Stimulated activated CD8-positive, alpha-beta memory T cell treated with anti-CD3 and anti-CD28 coated beads, Interleukin-7, amount 100 ng/mL, for 4 hours (primary cell): Measurements from ENCODE around the gene SMIM38.

Experiments used
- DNase-seq, 2 donors: peaks; one replicate each; pipeline ENCODE4 v3.0.0-alpha.2; 2020; ENCODE audit warnings: low read depth in 2 of 2

SMIM38 gene

DNA sequence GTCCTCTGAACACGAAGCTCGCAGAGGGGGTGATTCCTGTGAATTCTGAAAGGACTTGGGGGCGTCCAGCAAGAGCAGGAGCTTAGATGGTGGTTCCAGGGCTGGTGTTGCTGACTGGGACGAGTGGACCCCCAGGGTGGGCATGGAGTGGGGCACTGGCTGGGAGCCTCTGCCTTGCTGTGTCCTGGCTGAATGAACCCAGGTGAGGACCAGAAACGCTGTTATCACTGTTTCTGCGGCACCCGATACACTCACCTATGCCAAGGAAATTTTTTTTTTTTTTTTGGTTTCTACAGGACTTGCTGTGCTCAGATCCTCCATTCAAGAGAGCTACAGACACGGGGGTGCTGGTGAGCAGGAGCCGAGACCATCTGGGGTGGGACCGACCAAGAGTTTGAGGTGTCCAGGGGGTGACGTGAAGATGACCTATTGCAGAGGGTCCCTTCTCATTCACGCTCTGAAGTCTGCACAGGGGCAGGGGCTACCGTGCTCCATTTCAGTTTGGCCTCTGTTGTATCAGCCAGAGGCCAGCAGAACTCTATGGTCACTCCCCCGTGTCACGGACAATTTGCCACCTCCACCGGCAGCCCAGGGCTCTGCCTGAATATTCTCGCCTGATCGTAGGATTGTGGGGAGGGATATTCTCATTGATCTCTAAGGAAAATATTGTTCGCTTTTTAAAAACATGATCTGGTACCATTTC lies 3.6 kb downstream of the SMIM38 start:
- no peak for DNase-seq

GRCh38 chr11:69160296-69161116 lies 4.8 kb downstream of the SMIM38 start:
- no peak for DNase-seq

DNA sequence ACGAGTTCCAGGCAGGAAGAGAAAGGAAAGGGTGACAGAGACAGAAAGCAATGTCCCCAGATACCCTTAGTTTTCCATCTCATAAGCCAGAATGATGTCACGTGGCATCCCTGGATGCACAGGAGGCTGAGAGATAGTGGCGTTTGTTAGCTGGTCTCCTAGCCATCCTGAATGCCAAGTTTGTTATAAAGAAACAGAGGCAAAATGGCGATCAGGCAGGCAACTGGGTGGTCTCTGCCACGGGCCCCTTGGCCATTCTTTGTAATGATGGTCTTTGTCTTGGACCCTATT lies 5.3 kb downstream of the SMIM38 start:
- DNase-seq: no peak

DNA sequence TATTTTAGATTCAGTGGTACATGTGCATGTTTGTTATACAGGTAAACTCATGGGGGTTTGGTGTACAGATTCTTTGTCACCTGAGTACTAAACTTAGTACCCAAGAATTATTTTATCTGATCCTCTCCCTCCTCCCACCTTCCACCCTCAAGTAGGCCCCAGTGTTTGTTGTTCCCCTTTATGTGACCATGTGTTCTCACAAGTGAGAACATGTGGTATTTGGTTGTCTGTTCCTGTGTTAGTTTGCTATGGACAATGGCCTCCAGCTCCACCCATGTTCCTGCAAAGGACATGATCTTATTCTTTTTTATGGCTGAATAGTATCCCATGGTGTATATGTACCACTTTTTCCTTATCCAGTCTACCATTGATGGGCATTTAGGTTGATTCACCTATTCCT lies 6.8 kb downstream of the SMIM38 start:
- no peak for DNase-seq

DNA sequence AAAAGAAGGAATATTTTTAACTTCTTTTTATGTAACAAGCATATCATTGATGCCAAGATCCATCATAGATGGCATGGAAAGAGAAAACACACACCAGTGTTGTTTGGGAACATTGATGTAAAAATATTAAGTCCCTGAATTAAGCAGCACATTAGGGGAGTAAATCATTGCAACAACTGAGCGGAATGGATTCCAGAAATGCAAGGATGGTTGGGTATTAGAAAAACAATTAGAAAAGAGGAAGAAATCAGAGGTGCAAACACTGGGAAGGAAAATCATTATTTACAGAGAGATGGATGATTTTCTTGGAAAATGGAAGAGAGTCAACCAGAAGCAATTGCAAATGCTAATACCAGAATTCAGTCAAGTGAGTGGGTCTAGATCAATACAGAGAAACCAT lies 8.1 kb downstream of the SMIM38 start:
- no peak for DNase-seq

- no peak for DNase-seq
These were observed 9.1 kb downstream of the SMIM38 start for GRCh38 chr11:69164824-69165223.

- no peak for DNase-seq
These were observed 10.0 kb downstream of the SMIM38 start for GRCh38 chr11:69165775-69166174.

DNA sequence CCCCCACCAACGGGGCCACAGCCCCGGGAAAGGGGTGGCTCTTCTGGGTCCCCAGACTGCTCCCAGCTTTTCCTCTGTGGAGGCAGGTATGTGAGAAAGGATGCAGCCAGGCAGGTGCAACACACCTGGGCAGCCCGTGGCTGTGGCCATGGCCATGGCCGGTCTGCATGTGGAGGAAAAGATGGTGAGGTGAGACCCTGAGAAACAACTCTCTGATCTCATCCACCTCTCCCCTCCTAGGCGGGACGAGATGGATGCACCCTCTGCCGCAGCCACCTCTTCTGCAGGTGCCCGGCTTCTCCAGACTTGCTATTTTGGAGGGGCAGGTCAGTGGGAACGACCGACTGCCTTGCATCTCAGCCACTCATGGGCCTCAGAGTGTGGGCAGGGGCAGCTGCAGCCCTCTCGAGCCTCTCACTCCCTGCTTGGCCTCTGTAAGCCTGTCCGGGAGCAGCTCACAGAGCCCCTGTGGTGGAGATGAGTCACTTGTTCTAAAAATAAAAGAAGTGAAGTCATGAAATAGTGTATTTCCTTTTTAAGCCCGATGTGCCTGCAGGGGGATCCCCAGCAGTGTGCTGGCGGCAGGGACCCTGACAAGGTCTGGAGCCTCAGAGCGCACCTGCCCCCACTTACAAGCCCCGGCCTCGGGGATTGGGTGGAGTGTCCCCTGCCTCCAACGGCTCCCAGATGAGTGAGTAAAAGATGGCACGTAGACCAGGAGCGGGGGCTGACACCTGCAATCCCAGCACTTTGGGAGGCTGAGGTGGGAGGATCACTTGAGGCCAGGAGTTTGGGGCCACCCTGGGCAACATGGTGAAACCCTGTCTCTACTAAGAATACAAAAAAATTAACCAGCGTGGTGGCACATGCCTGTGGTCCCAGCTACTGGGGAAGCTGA lies 10.7 kb downstream of the SMIM38 start:
- peak; percentile 15 to 30 for DNase-seq

DNA sequence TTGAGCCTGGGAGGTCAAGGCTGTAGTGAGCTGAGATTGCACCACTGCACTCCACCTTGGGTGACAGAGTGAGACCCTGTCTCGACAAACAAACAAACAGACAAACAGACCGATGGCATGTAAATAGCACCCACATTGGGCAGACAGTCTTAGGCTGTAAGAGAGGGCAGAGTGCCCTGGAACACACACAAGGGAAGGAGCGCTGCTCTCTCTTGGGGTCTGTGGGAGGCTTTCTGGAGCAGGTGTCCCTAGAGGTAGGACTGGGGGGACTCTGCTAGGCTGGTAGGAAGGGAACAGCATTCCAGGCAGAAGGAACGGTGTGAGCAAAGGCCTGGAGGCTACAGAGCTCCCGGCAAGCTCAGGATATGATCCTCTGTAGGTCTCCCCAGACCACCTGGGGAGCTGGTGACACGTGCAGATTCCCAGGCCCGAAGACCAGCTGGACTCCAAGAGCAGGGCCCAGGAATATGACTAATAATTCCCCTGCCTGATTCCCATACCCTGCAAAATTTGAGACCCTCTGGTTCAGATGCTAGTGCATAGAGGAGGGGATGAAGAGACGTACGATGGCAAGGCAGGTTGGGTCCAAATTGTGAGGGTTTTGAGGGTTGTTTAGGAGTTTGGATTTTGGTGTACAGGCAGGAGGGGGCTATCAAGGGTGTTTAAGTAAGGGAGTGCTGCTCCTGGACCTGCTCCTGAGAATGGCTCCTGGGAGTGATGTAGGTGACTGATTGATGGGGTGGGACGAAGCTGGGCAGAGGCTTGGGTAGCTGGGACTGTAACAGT lies 11.6 kb downstream of the SMIM38 start:
- no peak for DNase-seq

GRCh38 chr11:69167916-69168691 lies 12.4 kb downstream of the SMIM38 start:
- no peak for DNase-seq

DNA sequence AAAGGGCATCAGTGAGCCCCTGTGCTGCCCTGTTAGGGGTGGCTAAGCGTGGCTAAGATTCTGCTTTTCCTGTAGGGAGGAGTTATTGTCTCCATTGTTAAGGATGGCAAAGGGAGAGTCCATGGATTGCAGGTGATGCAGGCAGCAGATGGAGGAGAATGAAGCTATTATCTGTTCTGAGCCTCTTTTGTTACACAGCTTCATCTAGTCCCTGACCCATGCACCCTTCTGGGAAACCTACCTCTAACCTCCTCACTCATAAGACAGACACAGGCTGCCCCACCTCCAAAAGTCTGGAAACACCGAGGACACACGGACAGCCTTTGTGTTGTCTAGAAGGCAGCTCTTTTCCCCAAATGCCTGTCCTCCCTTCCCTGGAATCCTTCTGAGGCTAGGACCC lies 13.7 kb downstream of the SMIM38 start:
- no peak for DNase-seq

DNA sequence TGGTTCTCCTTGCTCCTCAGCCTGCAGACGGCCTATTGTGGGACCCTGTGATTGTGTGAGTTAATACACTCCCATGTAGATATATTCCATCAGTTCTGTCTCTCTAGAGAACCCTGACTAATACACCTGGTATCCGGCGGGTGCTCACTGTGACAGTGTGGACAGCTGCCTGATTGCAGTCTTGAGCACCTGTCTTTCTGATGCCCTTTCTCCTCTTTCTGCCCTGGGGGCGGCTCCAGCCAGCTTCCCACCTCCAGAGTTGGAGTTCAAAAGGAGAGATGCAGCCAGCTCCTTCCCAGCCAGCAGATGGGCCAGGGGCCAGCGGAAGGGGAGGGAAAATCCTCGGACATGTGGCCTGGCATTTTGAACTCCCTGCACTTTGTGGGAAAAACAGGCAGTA lies 15.0 kb downstream of the SMIM38 start:
- no peak for DNase-seq

DNA sequence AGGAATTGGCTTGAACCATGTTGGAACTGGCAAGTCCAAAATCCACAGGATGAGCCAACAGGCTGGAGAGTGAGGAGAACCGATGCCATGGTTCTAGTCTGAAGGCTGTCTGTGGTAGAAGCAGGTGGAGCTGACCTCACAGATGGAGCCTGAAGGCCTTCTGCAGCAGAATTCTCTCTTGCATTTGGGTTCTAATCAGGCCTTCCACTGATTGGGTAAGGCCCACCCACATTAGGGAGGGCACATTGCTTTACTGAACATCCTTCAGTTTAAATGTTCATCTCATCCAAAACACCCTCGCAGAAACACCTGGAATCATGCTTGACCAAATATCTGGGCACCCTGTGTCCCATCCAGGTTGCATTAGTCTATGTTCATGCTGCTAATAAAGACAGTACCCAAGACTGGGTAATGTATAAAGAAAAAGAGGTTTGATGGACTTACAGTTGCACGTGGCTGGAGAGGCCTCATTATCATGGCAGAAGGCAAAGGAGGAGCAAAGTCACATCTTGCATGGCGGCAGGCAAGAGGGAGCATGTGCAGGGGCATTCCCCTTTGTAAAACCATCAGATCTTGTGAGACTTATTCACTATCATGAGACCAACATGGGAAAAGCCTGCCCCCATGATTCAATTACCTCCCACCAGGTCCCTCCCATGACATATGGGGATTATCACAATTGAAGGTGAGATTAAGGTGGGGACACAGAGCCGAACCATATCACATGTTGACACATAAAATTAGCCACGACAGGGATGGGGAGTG lies 15.9 kb downstream of the SMIM38 start:
- DNase-seq: no peak

DNA sequence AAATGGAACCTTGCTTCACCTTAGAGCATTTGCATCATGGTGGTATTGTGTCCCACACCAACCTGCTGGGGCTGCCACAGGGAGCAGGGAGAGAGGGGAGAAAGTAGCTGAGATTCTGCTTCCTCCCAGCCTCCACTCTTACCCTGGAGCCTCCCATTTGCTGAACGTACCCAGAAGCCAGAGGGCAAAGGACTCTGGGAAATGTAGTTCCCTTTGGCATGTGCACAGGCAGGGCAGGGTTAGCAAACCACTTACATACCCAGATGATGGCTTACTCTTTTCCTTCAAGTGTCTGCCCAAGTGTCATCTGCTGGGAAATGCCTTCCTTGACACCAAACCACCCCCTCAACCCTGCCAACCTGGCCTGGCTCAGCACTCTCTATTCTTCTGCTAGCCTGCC lies 16.9 kb downstream of the SMIM38 start:
- no peak for DNase-seq

DNA sequence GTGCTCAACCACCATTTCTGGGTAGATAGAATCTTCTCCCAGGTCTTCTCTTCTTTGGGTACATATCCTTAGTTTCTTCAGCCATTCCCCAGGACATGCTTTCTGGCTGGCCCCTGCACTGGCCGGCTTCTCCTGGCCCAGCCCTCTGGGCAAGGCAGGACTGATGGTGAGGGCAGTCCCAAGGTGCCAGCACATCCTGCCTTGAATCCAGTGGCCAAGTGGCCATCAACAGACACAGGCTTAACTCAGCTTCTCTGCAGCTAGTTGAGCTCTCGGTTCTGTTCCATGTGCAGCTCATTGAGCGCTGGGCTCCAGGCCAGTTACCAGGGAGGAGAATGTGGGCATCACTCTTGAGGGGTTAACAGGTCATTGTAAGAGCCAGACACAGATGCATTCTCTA lies 17.6 kb downstream of the SMIM38 start:
- no peak for DNase-seq

DNA sequence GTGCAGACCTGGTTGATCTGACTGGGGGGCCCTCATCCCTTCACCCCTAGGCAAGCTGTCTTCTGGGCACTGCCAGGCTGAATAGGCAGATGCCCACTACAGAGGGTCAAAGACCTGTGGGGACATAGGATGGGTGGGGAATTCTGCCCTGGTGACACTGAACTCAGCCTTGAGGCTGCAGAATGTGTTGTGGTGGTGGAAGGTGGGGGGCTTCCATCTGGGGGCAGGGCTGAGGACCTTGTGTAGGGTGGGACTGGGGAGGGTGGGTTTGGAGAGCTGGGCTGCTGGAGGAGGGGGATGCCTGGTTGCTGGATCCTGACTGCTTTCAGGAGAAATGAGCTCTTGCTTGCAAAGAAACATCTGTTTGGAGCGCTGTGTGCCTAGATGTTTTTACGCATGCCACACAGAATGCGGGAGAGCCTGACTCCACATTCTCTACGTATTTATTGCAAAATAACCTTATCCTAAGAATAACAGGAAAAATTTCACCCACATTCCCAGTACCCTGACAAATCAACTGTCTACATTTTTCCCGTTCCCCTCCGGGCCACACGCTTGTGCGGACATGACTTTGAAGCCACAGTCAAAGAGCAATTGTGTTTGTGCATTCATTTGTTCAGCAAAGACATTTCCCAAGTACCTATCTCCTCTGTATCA lies 18.3 kb downstream of the SMIM38 start:
- no peak for DNase-seq

- DNase-seq: no peak
These were observed 19.1 kb downstream of the SMIM38 start for GRCh38 chr11:69174841-69175240.

- DNase-seq: no peak
These were observed 23.2 kb downstream of the SMIM38 start for GRCh38 chr11:69178819-69179482.

- DNase-seq: no peak
These were observed 24.5 kb downstream of the SMIM38 start for GRCh38 chr11:69180226-69180625.
